NCI-H1436 (cell line): ENCODE data around the gene KCNK1.

Source experiments
- DNase-seq: peaks from one replicate; lab custom pipeline; 2025; lab: John Stamatoyannopoulos, UW

Gene KCNK1

GRCh38 chr1:233613252-233614172, at the start of gene KCNK1:
TSS of gene KCNK1 (plus strand) at chr1:233614106. CDS start at chr1:233614172, 66 bp downstream.
- peak; percentile 44 for DNase-seq

GRCh38 chr1:233565313-233565712, 48.6 kb upstream of the KCNK1 start:
- DNase-seq: no peak

GRCh38 chr1:233566886-233567285, 47.0 kb upstream of the KCNK1 start:
- DNase-seq: no peak

- DNase-seq: no peak
Observed at GRCh38 chr1:233569636-233570035, 44.3 kb upstream of the KCNK1 start.

GRCh38 chr1:233570216-233570615, 43.7 kb upstream of the KCNK1 start:
- no peak for DNase-seq

GRCh38 chr1:233570706-233571105, 43.2 kb upstream of the KCNK1 start:
- no peak for DNase-seq

DNA sequence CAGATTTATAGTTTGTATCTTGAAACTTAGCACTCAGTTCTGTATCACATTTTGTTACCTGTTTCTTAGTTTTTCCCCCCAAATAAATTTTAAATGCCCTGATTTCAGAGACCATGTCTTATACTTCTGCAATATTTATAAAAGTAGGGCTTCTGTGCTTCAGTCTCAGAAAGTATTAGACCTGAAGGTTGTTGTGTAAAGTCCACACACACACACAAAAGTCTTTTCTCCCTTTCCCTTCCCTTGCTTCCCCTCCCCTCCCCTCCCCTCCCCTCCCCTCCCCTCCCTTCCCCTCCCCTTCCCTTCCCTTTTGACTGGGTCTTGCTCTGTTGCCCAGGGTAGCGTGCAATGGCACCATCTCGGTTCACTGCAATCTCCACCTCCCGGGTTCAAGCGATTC, 41.0 kb upstream of the KCNK1 start:
- DNase-seq: no peak

DNA sequence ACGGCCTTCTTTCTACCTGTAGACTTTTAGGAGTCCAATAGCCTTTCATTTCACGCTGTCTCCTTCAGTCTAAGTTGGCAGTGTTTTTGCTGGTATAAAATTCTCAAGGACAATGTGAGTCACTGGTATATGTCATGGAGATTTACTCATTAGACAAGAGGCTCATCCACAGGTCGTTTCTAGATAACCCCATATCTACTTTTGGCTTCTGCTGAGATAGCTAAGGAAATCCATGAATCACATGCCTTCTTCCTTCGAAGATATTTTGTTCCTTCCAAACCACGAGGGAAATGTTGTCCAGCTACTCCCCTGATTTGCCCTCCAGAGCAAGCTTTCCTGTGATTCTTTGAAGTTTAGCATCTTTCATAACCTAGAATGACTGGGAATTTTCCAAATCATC, 38.5 kb upstream of the KCNK1 start:
- no peak for DNase-seq

GRCh38 chr1:233582439-233582838, 31.5 kb upstream of the KCNK1 start:
- DNase-seq: no peak

DNA sequence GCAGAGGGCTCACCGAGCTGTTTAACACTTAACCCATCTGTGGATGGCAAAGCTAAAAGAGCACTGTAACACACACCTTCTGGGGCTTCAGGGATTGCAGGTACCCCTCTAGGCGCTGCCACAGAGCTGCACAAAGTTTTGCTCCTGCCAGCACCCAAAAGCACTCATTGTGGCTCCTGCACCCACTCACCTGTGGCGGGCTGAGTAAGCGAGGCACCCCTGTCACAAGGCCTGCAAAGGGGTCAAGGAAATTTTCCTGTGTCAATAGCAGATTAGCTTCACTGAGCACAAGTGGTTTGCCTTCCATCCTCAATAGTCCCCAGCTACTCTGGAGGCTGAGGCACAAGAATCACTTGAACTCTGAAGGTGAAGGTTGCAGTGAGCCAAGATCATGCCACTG, 29.5 kb upstream of the KCNK1 start:
- DNase-seq: no peak

DNA sequence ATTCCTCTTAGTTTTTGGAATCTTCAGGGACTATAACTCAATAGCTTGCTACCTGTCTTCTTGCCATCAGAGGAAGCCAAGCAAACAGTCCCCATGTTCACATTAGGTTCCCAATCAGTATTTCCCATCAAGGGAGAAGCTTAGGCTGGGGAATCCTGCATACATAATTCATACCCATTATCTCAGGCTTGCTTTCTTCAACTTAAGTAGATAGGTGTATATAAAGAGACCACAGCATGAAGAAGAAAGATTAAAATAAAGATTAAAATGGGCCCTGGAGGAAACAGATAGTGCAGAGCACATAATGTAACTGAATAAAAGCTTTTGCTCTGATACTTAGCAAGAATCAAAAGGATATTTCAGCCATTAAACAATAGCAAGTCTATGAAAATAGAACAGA, 29.0 kb upstream of the KCNK1 start:
- no peak for DNase-seq

DNA sequence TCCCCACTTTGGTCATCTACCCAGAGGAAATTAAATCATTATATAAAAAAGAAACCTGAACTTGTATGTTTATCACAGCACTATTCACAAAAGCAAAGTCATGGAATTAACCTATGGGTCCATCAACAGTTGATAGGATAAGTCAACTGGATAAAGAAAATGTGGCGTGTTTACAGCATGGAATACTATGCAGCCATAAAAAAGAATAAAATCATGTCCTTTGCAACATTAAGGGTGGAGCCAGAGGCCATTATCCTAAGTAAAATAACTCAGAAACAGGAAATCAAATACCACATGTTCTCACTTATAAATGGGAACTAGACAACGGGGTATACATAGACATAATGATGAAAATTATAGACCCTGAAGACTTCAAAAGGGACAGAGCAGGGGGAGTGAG, 27.6 kb upstream of the KCNK1 start:
- no peak for DNase-seq

DNA sequence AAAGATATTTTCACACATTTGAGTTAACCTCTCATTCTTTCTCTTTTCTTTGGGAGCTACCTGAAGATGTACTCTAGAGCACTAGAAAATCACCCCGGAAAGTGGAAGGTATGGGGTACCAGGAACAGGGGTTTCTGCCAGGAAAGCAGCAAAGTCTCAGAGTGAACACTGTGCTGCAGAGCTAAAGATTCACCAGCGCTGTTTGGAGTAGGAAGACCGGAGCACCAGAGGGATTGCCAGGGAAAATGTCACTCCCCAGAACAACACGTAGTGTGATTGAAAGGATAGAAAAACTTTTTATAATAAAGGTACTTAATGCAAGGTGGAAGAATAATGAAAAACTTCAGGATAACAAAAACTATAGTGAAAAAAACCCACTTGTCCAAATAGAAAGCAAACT, 26.7 kb upstream of the KCNK1 start:
- no peak for DNase-seq

DNA sequence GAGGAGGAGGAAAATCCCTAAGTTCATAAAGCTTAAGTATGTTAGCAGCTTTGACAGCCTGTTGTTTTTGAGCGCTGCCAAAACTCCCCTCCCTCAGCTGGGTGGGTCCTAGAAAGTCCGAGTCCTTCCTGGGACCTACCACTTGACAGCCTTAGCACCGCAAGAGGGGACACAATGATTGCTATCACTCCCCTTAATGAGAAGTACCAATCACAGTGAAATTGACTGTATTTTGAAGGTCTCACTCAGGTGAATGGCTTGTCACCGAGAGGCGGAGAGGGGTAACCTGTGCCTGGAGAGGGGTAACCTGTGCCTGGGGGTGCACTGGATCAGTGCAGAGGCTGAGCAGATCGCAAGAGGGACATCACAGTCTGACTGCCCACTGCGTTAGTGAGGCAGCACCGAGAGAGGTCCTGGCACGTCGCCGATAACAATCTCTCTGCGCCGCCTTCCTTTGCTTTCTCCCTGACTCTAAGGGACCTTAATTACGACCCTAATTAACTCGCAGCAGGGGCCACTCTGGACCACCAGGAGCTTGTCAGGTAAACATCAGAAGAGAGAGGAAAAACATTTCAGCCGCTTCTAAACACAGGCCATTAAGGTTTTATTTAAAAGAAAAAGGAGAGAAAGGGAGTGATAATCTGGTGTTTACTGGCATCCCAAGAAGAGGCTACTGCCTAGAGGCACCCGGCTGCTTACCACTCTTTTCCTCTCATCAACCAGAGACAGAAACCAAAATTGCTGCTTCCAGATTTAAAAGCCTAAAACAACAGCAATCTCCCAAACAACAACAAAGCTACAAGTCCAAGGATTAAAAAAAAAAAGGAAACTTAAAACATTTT, 25.7 kb upstream of the KCNK1 start:
- DNase-seq: no peak

GRCh38 chr1:233597489-233597901, 16.4 kb upstream of the KCNK1 start:
- no peak for DNase-seq

- DNase-seq: no peak
Observed at GRCh38 chr1:233598891-233599541, 14.9 kb upstream of the KCNK1 start.

- no peak for DNase-seq
Observed at GRCh38 chr1:233599542-233600073, 14.3 kb upstream of the KCNK1 start.

- no peak for DNase-seq
Observed at GRCh38 chr1:233600488-233600887, 13.4 kb upstream of the KCNK1 start.

- no peak for DNase-seq
Observed at GRCh38 chr1:233603478-233603877, 10.4 kb upstream of the KCNK1 start.

- DNase-seq: no peak
Observed at GRCh38 chr1:233605205-233605604, 8.7 kb upstream of the KCNK1 start.

GRCh38 chr1:233606813-233607212, 7.1 kb upstream of the KCNK1 start:
- DNase-seq: no peak
